Measurements from ENCODE around the gene CFB. TPM values are rescaled to one million over a fixed set of nuclear protein-coding genes. Genes with fewer than 3 reads are reported as not detected.

The CFB gene
- total RNA-seq, 1 donor from 2014 or later: not detected

- Mint-ChIP-seq H3K9me3 (ENCODE audit: unreplicated experiment) (no peaks in the 10 kb centered on the region), H3K36me3 (ENCODE audit: low read depth, unreplicated experiment) (peaks cover 44% of the 10 kb centered on the region), H3K27me3 (ENCODE audit: unreplicated experiment) (peaks cover 8% of the 10 kb centered on the region), H3K27ac (ENCODE audit: unreplicated experiment) (no peak overlapping the region), H3K4me3 (ENCODE audit: unreplicated experiment) (no peak overlapping the region), H3K4me1 (ENCODE audit: unreplicated experiment) (no peaks in the 10 kb centered on the region)
- DNase-seq (ENCODE audit: low spot score): no peak
- TF ChIP-seq, protein P1, sequence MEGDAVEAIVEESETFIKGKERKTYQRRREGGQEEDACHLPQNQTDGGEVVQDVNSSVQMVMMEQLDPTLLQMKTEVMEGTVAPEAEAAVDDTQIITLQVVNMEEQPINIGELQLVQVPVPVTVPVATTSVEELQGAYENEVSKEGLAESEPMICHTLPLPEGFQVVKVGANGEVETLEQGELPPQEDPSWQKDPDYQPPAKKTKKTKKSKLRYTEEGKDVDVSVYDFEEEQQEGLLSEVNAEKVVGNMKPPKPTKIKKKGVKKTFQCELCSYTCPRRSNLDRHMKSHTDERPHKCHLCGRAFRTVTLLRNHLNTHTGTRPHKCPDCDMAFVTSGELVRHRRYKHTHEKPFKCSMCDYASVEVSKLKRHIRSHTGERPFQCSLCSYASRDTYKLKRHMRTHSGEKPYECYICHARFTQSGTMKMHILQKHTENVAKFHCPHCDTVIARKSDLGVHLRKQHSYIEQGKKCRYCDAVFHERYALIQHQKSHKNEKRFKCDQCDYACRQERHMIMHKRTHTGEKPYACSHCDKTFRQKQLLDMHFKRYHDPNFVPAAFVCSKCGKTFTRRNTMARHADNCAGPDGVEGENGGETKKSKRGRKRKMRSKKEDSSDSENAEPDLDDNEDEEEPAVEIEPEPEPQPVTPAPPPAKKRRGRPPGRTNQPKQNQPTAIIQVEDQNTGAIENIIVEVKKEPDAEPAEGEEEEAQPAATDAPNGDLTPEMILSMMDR (IDR thresholded peaks at IDR 0.05; ENCODE audit: unreplicated experiment): no peak
Observed at GRCh38 chr6:31965700-31966099, 19.8 kb downstream of the CFB start.

GRCh38 chr6:31966506-31966905, 20.6 kb downstream of the CFB start:
- Mint-ChIP-seq H3K36me3 (ENCODE audit: low read depth, unreplicated experiment) (peaks cover 43% of the 10 kb centered on the region), H3K27me3 (ENCODE audit: unreplicated experiment) (peaks cover 6% of the 10 kb centered on the region), H3K4me1 (ENCODE audit: unreplicated experiment) (no peaks in the 10 kb centered on the region), H3K4me3 (ENCODE audit: unreplicated experiment) (no peak overlapping the region), H3K27ac (ENCODE audit: unreplicated experiment) (no peak overlapping the region), H3K9me3 (ENCODE audit: unreplicated experiment) (no peaks in the 10 kb centered on the region)
- TF ChIP-seq, protein P1 (IDR thresholded peaks at IDR 0.05; ENCODE audit: unreplicated experiment): no peak
- no peak for DNase-seq (ENCODE audit: low spot score)

GRCh38 chr6:31966997-31967925, 21.4 kb downstream of the CFB start:
- peak overlapping the region; percentile 76 for H3K4me3 Mint-ChIP-seq (ENCODE audit: unreplicated experiment)
- H3K9me3 Mint-ChIP-seq (ENCODE audit: unreplicated experiment): no peaks in the 10 kb centered on the region
- H3K27me3 Mint-ChIP-seq (ENCODE audit: unreplicated experiment): peaks cover 9% of the 10 kb centered on the region
- no peak overlapping the region for H3K27ac Mint-ChIP-seq (ENCODE audit: unreplicated experiment)
- peaks cover 35% of the 10 kb centered on the region for H3K36me3 Mint-ChIP-seq (ENCODE audit: low read depth, unreplicated experiment)
- DNase-seq (ENCODE audit: low spot score): no peak
- H3K4me1 Mint-ChIP-seq (ENCODE audit: unreplicated experiment): no peaks in the 10 kb centered on the region
- TF ChIP-seq, protein P1 (IDR thresholded peaks at IDR 0.05; ENCODE audit: unreplicated experiment): no peak

GRCh38 chr6:31967926-31968320, 22.0 kb downstream of the CFB start:
- no peak for DNase-seq (ENCODE audit: low spot score)
- H3K27me3 Mint-ChIP-seq (ENCODE audit: unreplicated experiment): peaks cover 6% of the 10 kb centered on the region
- no peak overlapping the region for H3K27ac Mint-ChIP-seq (ENCODE audit: unreplicated experiment)
- TF ChIP-seq, protein P1 (IDR thresholded peaks at IDR 0.05; ENCODE audit: unreplicated experiment): no peak
- peak overlapping the region; percentile 76 for H3K4me3 Mint-ChIP-seq (ENCODE audit: unreplicated experiment)
- H3K4me1 Mint-ChIP-seq (ENCODE audit: unreplicated experiment): peaks cover 4% of the 10 kb centered on the region
- H3K9me3 Mint-ChIP-seq (ENCODE audit: unreplicated experiment): no peaks in the 10 kb centered on the region
- peaks cover 32% of the 10 kb centered on the region for H3K36me3 Mint-ChIP-seq (ENCODE audit: low read depth, unreplicated experiment)

- TF ChIP-seq, protein P1 (IDR thresholded peaks at IDR 0.05; ENCODE audit: unreplicated experiment): no peak
- H3K4me3 Mint-ChIP-seq (ENCODE audit: unreplicated experiment): no peak overlapping the region
- peaks cover 6% of the 10 kb centered on the region for H3K27me3 Mint-ChIP-seq (ENCODE audit: unreplicated experiment)
- H3K4me1 Mint-ChIP-seq (ENCODE audit: unreplicated experiment): peaks cover 8% of the 10 kb centered on the region
- H3K9me3 Mint-ChIP-seq (ENCODE audit: unreplicated experiment): no peaks in the 10 kb centered on the region
- H3K27ac Mint-ChIP-seq (ENCODE audit: unreplicated experiment): no peak overlapping the region
- DNase-seq (ENCODE audit: low spot score): no peak
- peaks cover 28% of the 10 kb centered on the region for H3K36me3 Mint-ChIP-seq (ENCODE audit: low read depth, unreplicated experiment)
Observed at GRCh38 chr6:31968326-31968725, 22.4 kb downstream of the CFB start.

Data from endothelial cell (in vitro differentiated cells).